LoVo (cell line): Measurements from ENCODE around the gene EXOC6.

Experiments used
- DNase-seq: peaks from one replicate; pipeline ENCODE4 v3.0.0-alpha.2; 2016; ENCODE audit warnings: low spot score

EXOC6 gene

DNA sequence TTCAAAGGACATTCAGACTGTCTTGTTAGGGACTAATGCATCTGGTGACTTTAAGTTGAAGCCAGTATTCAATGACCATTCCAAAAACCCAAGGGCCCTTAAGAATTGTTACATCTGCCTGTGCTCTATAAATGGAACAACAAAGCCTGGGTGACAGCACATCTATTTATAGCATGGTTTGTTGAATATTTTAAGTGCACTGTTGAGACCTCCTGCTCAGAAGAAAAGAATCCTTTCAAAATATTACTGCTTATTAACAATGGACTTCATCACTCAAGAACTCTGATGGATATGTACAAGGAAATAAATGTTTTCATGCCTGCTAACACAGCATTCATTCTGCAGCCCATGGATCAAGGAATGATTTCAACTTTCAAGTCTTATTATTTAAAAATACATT lies 179.2 kb downstream of the EXOC6 start:
- no peak for DNase-seq

DNA sequence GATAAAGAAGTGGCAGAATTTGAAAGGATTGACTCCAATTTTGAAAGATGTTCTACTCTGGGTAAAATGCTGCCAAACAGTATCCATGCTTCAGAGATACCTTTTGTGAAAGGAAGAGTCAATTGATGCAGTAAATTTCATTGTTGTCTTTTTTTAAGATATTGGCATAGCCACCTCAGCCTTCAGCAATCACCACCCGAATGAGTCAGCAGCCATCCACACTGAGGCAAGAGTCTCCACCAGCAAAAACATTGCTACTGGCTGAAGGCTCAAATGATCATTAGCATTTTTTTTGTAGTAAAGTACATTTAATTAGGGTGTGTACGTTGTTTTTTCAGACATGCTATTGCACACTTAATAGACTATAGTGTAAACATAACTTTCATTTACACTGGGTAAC lies 180.6 kb downstream of the EXOC6 start:
- no peak for DNase-seq

DNA sequence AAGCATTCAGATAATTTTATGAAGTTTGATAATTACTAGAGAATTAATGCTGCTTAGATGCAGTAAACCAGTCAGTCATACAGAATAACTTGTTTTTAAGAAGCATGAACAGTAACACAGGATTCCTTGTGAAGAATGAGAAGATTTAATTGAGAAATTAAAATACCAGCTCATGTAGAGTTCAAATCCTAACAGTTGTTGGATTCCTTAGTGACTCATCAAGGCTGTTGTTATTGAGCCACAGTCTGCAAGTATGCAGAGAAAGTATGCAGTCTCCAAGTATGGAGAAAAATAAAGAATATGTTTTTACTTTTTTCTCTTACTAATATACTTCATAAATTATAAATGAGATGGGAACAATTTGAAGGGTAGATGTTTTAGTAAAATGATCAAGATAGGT lies 182.1 kb downstream of the EXOC6 start:
- peak; percentile 13 for DNase-seq

DNA sequence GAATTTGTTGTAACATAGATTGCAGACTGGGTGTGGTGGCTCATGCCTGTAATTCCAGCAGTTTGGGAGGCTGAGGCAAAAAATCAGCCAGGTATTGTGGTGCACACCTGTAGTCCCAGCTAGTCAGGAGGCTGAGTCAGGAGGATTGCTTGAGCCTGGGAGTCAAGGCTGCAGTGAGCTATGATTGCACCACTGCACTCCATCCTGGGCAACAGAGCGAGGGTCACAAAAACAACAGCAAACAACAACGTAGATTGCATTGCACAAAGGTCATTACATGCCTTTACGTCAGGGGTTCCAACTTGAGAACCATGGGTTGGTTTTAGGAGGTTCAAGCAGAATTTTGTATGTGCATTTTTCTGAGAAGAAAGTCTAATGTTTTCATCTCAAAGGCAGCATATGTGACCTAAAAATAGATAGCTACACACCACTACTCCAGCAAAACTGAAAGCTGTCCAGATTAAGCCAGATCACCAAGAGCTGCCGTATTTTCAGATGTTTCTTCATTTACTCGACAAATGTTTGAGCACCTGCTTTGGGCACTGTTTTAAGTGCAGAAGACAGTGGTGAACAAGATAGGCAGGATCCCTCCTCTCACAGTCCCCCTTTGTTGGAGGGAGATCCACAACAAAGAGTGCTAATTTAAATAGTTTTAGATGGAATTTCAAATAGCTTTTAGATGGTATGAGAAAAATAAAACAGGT lies 183.9 kb downstream of the EXOC6 start:
- DNase-seq, result no peak

DNA sequence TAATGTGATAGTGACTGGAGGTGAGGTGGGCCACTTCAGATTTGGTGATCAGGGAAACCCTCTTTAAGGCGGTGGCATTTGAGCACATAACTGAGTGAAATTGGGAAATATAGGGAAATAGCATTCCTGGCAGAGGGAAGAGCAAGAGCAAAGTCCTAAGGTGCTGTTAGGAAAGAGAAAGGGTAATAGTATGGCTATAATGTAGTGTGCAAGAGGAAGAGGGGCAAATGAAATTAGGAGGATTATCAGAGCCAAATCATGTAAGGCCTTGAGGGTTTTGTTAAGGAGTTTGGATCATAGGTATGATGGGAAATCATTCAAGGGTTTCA lies 184.5 kb downstream of the EXOC6 start:
- DNase-seq, result no peak

DNA sequence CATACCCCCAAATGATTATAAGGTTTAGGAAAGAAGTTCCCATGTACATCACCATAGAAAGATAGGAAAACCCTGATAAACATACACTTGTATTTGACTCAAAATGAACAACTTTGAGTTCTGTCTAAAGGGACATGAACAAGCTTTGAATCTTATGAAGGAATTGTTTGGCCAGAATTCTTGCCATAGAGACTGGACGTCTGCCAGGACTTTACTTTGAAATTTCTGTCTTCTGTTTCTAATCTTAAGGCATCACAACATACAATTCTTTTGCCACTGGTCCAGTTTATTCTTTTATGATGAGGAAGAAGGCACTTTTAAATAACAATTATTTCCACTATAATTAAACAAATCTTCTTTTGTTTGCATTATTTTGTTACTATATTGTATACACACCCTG lies 186.1 kb downstream of the EXOC6 start:
- DNase-seq, result no peak

DNA sequence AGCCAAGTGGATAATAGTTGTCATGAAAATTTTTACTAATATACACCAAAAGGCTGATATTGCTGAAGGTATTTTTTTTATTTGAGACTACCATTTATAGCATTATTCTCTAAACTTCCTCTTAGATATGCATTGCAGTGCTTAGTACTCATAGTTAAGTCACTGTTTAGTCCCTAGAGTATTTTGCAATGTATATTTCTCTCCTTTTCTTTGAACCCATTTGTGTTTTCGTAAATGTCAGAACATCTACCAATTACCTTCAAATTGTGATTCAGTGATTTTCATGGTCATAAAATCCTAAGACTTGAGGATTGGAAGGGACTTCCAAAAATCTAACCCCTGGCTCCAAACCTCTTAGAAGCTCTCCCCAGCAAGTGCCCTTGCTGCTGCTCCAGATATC lies 190.8 kb downstream of the EXOC6 start:
- DNase-seq, result no peak

DNA sequence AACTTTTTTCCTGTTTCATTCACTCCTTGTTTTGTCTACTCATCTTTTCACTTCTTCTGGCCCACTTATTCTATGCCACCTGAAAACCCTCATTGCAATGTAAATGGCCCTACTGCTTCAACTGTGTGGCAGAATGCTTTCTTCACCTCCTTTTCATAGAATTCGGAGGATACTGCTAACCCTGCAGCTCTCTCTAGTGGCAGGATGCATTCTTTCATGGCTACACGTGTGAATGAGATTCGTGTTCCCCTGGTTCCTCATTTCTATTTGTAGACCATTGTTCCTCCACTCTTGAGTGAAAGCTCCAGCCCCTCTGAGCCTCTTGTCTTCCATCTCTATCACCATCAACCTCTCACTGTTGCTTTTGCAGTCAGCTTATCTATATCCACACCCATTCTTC lies 191.4 kb downstream of the EXOC6 start:
- no peak for DNase-seq

DNA sequence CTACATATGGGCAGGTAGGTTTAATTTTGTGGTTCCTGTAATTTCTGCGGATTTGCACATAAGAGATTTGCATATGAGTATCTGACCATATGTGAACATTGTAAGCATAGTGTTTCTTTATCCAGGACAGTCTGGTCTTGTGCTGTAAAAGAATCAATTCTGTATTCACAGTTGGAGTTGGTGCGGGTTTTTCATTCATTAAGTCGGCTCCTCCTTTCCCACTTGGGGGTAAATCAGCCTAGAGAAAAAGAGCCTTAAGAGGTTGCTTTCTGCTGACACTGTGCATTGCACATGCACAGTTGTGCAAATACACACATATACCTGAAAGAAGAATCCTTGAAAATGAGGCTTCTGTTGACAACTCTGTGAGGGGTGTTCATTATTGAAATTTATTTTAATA lies 206.2 kb downstream of the EXOC6 start:
- DNase-seq, result no peak

DNA sequence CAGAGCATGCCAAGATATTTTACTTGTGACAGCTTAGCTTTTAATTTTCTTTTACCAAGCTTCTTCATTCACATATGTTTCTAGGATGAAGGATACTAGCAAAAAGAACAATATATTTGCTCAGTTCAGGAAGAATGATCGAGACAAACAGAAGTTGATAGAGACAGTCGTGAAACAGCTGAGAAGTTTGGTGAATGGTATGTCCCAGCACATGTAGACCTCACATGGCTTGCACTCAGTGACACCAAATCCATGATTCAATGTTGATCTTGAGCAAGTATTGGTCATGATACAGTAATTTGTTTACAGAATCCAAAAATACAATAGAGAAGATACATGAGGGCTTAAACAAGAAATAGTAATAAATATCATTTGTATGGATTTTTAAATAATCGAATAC lies 209.8 kb downstream of the EXOC6 start:
- DNase-seq, result no peak

DNA sequence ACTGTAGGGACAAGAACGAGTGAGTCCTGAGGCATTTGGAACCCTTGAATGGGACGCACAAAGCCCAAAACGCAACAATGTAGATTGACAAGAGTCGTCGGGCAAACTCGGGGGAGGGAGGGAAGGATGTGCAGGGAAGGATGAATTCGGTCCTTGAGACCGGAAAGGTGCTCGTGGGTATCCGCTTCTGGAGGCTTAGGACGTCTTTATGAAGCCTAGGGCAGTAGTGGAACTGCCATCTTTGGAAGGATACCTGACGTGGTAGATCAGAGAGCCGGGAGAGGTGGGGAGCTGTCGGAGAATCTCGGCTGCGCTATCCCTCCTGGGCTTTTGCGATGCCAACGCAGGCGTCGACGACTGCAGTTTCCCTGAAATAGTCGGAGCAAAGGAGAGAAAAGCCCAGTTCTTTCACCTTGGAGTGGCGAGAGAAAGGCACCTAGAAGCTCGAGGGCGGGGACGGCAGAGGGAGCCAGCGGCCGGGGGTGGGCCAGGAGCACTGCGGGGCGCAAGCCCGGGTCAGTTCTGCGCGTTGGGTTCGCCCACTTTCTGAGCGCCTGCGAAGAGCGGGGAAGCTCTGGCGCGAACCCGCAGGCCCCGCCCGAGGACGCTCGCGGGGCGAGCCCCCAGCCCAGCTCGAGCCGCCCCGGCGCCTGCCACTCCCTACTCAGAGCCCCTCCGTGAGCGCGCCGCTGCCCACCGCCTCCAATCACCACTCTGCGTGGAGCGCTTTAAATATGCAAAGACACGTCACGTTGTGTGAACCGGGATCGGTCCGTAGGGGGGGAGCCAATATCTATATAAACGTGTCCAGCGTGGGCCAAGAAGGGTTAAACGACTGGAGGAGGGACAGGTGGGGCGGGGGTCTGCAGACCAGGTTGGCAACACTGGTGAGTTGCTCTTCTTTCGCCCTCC lies 211.9 kb downstream of the EXOC6 start, which contains the start of gene CYP26C1:
Gene CYP26C1, plus strand, starts transcription at position 824 of the 912 bp plus-strand sequence. CDS start 466 bp downstream, outside the sequence.
- no peak for DNase-seq

DNA sequence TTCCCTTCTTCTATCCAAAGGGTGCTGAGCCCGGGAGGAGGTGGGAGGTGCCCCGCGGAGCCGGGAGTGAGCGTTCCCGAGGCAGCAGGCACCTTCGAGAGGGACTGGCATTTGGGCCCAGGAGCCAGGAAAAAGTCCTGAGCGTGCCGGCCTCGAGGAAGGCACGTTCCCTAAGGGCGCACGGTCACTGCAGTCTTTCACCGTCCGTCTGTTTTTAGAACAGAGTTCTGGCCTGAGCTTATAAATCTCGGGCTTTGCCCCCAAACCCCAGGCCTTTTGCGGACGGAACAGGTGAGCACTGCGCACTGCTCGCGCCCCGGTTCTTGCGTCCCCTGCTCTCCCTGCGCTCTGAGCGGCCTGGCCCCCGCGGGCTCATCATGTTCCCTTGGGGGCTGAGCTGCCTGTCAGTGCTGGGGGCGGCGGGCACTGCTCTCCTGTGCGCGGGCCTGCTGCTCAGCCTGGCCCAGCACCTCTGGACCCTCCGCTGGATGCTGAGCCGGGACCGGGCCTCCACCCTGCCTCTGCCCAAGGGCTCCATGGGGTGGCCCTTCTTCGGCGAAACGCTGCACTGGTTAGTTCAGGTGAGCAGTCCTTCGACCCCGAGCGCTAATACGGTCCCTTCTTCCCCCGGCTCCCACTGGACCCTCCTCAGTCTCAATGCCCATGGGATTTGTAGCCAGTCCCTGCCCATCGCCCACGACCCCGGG lies 212.7 kb downstream of the EXOC6 start:
- DNase-seq, result no peak

DNA sequence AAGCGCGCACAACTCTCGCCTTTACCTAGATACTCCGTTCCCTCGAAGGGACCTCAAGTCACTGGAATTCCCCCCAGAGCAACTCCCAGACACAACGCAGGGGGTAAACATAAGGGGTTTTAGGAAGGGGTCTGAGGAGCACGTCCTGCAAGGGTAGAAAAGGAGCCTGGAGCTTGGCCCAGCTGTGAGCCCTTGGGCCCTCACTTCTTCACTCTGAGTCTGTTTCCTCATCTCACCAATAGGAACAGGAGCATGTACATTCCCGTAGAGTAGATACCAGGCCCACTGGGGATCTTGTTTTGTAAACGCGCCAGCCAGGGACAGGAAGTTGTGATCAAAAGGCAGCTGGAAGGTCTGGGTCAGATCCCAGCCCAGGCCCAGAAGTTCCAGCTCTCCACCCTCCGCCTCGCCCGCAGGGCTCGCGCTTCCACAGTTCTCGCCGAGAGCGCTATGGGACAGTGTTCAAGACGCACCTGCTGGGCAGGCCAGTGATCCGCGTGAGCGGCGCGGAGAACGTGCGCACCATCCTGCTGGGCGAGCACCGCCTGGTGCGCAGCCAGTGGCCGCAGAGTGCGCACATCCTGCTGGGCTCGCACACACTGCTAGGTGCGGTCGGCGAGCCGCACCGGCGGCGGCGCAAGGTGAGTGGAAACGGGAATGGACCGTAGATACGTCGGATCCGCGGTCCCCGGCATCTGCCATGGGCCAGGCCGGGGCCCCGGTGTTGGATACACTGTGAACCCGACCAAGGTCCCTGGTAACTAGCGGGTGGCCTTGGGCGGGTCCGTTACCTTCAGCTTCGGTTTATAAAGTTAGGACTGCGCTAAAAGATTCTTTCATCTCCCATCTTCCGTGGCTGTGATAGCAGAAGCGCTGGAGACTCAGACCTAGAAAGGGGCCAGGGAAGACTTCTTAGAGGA lies 213.5 kb downstream of the EXOC6 start:
- no peak for DNase-seq

DNA sequence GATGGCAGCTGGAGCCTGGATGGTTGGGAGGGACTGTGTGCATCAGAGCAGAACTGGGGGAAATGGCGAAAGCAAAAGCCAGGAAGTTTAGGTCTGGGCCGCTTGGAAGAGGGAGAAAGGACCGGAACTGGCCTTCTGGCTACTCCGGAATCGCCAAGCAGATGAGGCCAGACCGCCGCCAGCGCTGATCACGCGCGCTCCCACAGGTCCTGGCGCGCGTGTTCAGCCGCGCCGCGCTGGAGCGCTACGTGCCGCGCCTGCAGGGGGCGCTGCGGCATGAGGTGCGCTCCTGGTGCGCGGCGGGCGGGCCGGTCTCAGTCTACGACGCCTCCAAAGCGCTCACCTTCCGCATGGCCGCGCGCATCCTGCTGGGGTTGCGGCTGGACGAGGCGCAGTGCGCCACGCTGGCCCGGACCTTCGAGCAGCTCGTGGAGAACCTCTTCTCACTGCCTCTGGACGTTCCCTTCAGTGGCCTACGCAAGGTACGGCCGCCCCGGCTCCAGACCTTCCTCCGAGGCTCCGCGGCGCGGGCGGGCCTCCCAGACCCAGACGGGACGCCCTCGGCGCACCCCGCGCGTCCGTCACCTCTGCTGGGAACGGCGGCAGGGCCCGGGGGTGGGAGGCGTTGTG lies 214.3 kb downstream of the EXOC6 start:
- DNase-seq, result no peak

DNA sequence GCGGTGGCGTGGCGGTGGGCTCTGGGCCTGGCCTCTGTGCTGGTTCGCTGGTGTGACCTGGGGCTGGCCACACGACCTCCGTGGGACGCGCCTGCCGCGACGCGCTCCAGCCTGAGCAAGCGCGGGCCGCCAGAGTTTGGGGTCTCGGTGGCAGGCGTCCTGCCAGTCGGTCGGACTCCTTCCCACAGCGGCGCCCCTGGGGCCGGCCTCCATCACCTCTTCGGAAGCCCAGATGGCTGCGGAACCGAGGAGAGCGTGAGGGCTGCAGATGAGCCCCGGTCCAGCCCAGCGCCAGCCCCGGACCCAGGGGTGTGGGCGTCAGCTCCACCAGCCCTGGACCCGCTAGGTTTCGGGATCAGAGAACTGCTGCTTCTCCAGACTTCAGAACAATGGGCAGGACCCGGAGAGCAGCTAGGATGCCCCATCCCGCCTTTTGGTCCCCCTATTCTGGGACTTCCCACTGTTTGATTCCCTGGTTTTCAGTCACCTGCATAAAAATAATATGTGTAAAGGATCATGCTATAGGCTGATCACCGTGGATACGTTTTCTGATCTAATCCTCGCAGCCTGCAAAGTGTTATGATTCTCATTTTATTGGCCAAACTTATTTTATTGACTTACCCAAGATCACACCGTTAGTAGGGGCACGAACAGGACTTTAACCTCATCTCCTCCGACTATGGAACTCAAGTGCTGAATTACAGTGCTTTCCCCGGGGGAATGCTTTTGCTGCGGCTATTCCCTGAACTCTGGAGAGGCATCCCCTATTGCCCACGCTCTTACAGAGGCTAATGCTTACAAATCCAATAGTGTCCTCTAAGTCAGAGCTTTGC lies 215.0 kb downstream of the EXOC6 start:
- DNase-seq, result no peak

DNA sequence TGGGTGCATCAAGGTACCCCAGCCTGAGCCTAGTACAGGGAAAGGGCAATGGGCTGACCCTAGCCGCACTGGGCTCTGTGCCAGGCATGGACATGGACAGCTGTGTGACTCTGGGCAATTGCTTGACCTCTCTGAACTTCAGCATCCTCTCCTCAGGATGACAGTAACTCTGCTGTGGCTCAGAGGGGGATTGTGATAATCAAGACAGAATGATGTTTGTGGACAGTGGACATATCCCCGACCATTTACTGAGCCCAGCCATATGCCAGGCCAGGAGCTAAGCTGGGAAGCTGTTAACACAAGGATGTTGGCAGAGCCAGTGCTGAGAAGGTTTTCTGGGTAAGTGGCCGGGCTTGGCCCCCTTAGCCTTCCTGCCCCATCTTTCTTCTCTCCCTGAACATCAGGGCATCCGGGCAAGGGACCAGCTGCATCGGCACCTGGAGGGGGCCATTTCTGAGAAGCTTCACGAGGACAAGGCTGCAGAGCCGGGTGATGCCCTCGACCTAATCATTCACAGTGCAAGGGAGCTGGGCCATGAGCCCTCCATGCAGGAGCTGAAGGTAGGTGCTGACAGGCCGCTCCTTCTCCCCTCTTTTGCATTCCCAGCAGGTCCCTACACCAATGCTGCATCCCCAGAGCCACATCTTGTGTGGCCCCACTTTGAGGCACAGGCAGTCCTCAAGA lies 215.8 kb downstream of the EXOC6 start:
- DNase-seq, result no peak

DNA sequence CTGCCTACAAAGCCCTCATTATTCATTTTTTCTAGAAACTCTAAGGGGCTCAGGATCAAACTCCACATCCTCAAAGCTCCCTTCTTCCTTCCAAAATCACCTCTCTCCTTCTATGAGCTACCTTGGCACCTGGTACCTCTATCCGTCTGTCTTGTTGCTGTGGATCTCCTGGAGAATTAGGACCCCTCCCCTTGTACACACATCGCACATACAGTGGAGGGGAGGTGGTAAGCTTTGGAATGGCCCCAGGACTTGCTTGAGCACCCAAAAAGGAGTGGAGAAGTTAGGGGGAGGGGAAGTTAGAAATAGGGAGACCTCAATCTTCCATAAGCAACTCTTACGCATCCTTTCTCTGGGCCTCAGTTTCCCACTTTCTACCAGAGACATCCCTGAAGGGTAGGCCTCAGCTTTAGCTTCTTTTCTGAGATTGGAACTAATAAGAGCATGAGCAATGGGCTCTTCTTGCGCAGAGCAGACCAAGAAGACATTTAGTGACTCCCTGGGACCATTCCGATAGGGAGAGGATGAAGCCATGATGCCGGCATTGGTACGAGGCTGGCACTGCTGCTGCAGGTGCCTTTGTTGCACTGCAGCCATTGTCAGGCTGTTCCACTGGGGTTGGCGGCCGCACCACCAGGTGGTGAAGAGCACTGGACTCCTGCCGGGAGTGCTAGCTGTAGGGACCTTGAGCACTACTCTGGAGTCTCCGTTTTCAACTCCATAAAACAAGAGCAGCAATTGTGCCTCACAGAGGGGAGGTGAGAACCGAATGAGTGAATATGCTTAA lies 216.7 kb downstream of the EXOC6 start:
- DNase-seq, result no peak

DNA sequence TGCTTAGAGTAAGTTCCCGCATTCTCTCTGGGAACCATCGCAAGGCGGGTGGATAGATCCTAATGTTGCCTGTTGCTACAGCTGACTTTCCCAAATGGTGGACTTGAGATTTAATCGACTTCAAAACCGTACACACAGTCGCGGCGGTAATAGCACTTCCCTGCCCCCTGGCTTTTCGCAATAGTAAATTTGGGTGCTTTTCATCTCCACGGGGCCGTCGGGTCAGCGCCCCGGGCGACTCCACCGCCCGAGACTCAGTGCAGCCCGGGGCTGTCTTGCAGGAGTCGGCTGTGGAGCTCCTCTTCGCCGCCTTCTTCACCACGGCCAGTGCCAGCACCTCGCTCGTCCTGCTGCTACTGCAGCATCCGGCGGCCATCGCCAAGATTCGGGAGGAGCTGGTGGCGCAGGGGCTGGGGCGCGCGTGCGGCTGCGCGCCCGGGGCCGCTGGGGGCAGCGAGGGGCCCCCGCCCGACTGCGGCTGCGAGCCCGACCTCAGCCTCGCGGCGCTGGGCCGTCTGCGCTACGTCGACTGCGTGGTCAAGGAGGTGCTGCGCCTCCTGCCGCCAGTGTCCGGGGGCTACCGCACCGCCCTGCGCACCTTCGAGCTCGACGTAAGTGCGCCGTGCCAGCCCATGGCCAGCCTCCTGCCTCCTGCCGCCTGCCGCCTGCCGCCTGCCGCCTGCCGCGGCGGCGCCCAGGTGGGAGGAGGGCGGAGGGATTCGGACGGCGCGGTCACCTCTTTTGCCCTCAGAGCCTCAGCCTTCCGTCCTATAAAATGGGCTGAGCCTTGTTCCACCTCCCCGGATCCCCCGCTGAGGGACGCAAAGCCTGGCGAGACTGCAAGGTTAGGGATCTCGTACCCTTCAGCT lies 217.6 kb downstream of the EXOC6 start:
- no peak for DNase-seq
